Measurements from ENCODE around the gene RASL11A.
A peak's percentile ranks its signal among the peaks of the same experiment; 100 is the strongest.
"Not testable (repeated sequence)": the region's sequence is repeated elsewhere in the genome, so short reads cannot be mapped to it uniquely, and the experiment has no call there.

Gene RASL11A, protein sequence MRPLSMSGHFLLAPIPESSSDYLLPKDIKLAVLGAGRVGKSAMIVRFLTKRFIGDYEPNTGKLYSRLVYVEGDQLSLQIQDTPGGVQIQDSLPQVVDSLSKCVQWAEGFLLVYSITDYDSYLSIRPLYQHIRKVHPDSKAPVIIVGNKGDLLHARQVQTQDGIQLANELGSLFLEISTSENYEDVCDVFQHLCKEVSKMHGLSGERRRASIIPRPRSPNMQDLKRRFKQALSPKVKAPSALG

DNA sequence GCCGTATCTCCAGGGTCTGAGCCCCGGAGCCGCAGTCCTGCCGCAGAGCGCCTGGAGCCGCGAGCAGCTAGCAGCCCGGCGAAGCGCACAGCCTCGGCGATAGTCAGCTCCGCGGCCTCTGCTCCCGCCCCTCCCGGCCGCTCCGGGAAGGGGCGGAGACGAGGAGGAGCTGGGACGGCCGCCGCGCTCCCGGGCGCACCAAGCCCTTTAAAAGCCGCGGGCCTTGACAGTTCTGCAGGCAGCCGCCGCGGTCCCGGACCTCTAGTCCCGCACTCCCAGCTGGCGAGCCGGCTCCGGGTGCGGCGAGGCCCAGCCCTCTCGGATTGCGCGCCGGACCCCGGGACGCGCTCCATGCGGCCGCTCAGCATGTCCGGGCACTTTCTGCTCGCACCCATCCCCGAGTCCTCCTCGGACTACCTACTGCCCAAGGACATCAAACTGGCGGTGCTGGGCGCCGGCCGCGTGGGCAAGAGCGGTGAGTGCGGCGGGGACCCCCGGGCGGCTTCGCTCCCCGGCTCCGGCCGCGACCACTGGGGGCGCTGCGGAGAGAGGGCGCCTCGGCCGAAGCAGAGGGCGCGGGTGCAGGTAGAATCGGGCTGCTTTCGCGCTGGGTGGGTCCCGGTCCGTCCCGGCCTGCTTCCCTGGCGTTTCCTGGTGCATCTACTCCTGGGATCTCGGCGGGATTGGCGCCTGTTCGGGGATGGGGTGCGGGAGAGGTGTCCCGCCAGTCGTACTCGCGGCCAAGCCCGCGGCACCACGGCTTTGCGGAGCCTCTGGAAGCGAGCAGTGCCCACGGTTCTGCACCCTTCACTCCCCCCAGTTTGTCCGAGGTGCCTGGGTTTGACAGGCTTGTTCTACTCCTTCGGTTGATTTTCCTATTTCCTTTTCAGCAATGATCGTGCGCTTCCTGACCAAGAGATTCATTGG lies at the start of gene RASL11A:
Gene RASL11A (plus strand): TSS at position 237 of the 927 bp plus-strand sequence. CDS start 115 bp downstream, at position 352.
- DNase-seq: peak; percentile 79

DNA sequence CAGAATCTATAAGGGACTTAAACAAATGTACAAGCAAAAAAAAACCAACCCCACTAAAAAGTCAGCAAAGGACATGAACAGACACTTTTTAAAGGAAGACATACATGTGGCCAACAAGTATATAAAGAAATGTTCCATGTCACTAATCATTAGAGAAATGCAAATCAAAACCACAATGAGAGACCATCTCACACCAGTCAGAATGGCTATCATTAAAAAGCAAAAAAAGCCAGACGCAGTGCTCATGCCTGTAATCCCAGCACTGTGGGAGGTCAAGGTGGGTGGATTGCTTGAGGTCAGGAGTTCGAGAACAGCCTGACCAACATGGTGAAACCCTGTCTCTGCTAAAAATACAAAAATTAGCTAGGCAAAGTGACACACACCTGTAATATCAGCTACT lies 48.5 kb upstream of the RASL11A start:
- not testable (repeated sequence) for DNase-seq

DNA sequence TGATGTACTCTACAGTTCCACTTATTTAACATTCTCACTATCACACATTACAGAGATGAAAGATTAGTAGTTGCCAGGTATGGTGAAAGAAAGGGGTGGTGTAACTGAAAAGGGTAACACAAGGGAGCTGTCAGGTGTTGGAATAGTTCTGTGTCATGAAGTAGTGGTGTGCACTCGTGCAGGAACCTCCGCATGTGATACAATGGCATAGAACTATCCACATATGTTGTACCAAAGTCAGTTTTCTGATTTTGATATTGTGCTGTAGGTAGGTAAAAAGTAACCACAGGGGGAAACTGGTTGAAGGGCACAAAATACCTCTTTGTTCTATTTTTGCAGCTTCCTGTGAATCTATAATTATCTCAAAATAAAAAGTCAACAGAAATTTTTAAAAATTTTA lies 43.6 kb upstream of the RASL11A start:
- DNase-seq: no peak

DNA sequence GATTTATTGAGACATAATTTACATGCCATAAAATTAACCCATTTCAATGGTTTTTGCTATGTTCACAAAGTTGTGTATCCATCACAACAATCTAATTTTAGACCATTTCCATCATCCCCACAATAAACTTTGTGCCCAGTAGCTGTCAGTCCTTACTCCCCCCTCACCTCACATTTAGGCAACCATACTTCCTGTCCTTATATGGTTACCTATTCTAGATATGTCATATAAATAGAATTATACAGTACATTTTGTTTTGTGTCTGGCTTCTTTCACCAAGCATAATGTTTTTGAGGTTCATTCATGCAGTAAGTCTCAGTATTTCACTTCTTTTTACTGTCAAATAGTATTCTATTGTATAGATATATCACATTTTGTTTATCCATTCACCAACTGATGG lies 42.5 kb upstream of the RASL11A start:
- no peak for DNase-seq

DNA sequence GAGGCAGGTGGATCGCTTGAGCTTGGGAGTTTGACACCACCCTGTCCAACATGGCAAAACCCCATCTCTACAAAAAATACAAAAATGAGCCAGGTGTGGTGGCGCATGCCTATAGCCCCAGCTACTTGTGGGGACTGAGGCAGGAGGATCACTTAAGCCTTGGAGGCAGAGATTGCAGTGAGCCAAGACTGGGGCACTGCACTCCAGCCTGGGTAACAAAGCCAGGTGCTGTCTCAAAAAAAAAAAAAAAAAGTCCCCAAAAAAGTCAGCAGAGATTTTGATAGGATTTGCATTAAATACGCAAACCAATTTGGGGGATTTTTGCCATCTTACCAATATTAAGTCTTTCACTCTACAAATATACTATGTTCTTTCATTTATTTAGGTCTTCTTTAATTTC lies 41.0 kb upstream of the RASL11A start:
- no peak for DNase-seq

DNA sequence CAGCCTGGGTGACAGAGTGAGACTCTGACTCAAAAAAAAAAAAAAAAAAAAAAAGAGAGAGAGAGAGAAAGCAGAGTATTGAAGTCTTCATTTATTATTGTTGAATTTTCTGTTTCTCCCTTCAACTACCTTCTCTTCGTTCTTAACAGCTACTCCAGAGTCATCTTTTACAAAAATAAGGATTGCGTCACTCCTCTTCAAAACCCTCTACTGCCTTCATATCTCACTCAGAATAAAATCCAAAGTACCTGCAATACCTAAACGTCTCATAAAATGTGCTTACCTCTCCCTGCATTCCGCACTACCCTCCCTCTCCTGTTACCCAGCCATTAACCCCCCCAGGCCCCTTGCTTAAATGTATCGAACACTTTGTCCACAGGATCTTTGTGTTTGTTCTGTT lies 36.7 kb upstream of the RASL11A start:
- no peak for DNase-seq

DNA sequence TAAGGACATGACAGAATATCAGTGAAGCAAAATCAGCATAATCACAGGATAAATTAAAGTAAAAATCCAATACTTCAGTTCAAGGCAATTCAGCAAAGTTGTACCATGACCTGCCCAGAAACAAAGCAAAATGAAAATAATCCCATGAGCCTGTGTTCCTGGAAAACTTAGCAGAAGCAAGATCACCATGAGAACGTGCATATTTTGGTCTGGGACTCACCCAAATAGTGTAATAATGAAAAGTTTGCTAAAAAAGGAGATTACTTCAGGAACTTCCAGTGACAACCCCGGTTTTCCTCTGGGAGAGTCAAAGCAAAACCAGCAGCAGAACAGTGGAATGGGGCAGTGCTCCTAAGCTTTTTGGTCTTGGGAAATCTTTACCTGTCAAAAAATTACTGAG lies 34.2 kb upstream of the RASL11A start:
- no peak for DNase-seq

DNA sequence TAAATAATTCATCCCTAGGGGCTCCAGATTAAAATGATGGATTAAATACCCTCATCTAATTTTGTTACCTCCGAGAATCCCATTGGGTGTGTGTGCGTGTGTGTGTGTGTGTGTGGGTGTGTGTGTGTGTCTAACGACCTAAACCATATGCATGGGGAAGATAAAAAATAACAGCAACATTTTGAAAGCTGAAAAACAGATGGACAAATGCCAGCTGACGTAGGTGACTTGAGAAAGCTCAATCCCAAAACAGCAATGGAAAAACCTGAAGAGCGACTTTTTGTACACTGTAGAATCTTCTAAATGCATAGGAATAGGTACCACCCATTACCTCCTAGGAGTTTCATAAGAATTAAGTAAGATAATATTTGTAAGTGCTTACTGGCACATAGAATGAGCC lies 27.9 kb upstream of the RASL11A start:
- DNase-seq: no peak

DNA sequence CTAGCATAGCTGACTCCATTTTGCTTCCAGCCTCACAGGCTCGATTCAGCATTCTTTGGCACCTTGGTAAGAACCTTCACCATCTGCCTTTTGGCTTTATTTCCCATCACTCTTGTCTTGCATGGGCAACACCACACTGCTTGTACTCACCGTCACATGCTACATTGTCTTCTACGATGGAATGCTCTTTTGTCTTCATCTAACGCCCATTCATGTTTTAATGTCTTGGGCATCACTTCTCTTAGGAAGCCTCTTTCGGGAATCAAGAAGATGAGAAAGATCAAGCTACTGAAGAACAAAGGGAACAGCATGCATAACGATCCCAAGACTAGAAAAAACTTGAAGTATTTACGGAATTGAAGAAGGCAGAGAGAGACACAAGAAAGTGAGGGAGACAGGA lies 25.0 kb upstream of the RASL11A start:
- DNase-seq: no peak

DNA sequence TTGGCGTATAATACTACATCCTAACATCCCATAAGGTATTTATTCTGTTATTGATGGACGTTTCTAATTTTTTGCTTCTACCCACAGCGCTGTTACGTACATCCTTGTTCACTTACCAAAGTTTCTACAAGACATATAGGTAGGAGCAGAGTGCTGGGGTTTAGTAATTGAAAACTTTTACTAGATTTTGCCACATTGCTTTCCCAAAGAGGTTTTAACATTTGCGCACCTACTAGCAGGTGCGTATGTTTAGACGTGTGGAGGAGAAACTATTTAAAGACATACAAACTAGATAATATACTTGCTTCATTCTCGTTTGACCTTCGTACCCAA lies 19.8 kb upstream of the RASL11A start:
- no peak for DNase-seq

DNA sequence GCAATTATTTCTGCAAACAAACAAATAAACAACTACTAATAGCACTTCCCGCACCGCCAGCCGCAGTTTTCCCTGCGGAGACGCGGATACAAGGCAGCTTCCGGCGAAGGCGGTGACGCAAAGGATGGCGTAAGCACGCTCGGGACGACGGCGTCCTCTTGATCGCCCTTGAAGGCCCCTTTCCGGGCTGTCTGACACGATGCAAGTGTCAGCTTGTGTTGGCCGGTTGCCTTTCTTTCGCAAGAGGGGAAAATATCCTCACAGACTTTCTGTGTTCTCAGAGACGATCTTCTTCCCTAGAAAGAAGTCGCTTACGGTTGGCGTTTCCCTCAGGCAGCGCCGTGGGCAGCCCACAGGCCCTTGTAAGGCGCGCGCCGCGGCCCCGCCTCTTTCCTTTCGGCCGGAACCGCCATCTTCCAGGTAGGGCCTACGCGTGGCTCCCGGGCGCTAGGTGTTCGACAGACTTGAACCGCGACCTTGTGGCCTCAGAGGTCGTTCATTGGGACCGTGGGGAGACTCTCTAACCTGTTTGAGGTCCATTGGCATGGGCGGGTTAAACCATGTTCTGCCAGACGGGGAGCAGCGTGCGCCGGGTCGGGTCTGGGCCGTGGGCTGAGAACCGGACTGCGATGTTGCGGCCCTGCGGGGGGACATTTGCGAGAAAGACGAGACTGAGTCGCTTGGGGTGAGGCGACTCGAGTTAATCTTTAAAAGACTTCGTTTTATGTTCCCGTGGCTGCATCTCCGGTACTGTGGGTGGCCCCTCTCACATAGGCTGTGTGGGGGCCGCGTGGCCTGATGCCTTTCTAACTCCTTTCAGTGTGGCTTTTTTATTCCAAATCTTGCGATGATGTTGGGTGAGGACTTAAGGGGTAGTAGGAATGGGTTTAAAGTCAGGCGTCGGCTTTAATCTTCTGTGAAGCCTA lies 19.2 kb upstream of the RASL11A start, which contains the start of gene RPL21:
Gene RPL21 (plus strand): TSS at position 393 of the 926 bp plus-strand sequence. CDS start 2,219 bp downstream, outside the sequence.
- DNase-seq: peak; percentile 93

DNA sequence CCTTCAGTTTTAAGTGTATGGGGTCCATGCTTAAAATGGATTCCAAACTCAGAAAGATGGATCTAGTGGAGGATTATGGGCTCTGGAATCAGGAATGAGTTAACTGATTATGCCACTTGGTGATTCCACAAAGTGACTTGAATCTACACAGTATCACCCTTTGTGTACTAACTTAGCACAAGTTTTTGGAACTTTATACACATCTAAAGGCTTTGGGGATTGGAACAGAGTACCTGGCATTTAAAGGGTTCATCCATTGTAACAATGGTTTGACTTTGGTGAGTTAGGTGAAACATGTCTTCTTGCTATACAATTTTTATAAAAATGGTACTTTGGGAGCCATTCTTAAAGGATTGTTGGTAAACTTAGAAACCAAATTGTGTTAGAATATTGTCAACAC lies 18.2 kb upstream of the RASL11A start:
- DNase-seq: no peak

DNA sequence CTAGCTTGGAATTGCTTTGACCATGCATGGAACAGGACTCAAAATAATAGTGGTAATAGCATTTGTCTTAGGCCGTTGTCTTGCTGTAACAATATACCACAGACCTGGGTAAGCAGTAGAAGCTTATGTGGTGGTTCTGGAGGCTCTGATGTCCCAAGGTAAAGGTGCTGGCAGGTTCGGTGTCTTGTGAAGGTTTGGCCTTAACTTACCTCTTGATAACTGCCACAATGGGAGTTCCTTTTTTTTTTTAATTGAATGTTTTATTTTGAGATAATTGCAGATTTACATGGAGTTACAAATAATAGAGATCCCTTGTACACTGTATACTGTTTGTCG lies 13.4 kb upstream of the RASL11A start:
- no peak for DNase-seq

DNA sequence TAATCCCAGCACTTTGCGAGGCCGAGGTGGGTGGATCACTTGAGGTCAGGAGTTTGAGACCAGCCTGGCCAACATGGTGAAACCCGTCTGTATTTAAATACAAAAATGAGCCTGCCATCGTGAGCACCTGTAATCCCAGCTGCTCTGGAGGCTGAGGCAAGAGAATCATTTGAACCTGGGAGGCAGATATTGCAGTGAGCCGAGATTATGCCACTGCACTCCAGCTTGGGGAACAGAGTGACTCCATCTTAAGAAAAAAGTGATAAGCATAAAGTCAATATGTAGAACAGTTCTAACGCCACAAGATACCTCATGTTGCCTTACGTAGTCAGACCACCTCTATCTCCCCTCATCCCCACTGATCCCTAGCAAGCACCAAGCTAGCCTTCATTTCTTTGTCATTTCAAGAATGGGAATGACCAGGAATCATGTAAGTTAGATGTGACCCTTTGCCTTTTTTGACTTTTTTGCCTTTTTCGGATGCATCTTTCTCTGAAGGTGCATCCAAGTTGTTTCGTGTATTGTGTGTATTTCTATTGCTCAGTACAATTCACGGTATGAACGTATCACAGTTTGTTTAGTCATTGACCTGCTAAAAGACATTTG lies 12.9 kb upstream of the RASL11A start:
- DNase-seq: no peak

DNA sequence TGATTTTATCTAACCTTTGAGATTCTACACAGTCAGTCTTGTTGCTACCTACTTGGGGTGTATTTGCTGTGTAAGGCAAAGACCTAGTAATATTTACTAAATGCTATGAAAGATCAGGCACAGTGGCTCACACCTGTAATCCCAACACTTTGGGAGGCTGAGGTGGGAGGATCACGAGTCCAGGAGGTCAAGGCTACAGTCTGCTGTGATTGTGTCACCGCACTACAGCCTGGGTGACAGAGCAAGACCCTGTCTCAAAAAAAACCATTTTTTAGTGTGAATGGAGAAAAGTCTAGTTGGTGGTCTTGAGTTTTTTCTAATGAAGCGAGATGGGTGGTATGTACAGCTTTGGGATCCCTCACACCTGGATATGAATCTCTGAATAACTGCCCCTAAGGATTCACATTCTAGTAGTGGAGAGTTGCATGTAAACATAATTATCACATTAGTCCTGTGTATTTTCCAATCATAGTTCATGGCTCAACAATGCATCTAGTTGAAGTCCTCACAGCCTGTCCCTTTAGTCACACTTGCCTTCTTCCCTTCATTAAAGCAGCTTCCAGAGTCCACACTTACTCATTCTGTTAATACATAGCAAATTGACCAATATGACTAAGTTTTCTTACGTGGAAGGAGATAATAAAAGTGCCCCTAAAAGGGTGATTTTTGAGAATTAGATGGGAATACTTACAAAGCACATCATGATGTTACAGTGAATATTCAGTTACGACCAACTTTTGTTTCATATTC lies 11.8 kb upstream of the RASL11A start:
- no peak for DNase-seq

DNA sequence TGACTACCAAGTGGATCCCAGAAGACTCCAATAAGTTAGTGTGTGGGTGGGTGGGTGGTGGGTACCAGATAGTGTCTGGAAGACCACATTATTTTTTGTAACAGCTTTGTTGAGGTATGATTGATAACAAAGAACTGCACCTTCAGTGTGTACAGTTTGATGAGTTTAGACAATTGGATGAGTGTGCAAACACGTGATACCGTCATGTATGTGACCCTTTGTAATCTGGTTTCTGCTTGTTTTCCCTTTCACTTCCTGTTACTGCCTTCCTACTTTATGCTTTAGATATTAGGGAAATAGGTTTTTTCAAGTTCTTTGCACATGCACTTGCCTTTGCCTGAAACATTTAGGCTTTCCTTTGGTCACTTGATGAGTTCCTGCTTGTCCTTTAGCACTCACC lies 10.8 kb upstream of the RASL11A start:
- DNase-seq: no peak

DNA sequence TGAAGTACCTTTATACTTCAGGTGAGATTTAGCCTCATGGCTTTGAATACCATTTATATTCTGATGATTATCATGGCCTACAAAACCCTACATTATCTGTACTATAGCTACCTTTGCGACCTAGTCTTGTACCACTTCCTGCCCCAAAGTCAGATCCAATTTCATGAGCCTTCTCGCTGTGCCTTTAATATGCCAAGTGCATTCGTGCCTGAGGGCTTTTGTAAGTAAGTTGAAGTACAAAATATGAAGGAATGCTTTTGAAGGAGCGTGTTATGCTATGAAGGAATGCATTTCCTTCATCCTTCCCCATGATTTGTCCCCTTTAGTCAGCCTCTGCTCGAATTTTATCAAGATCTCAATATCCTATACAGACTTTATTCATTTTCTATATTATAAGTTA lies 9.2 kb upstream of the RASL11A start:
- no peak for DNase-seq

DNA sequence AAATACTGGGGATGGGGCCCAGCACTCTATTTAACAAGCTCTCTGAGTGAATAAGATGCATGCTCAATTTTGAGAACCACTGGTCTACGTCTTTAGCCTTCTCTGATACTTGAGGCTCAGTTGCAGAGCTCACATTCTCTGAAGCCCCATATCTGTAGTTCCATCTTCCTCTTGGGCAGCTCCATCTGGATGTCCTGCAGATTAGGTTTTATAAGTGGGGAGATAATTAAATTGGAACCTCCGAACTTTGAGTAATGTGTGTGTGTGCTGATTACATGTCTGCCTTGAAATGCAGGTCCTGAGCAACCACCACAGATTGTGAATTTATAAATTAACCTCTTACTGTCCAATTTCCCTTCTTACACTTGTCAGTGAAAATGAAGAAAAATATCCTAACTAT lies 7.2 kb upstream of the RASL11A start:
- DNase-seq: no peak

DNA sequence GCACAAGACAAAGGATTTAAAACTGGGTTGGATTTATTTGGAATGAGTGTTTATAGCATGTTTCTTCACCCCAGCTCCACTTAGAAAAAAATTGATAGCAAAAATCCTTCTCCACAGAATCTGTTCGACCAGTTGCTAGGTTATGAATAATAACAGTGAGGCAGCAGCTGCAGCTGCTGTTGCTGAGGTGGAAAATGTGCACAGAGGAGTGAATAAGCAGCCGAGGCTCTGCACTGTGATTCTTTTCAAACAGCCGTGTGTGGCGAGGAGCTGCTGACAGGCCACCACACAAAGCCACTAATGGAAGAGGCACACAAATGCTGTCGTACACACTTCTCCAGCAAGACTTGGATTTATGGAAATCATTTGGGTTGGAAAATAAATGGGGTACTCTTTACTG lies 6.4 kb upstream of the RASL11A start:
- no peak for DNase-seq

DNA sequence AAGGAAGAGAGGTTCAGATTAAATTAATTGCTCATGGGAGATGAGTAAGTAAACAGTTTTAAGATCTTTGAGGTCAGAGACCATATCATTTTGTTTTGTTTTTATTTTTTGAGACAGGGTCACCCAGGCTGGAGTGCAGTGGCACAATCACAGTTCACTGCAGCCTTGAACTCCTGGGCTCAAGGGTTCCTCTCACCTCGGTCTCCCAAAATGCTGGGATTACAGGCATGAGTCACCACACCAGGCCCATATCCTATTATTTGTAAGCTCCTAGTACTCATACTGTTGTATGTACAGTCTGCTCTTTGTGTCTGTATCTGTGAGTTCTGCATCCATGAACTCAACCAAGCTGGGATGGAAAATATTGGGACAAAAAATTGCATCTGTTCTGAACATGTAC lies 6.0 kb upstream of the RASL11A start:
- DNase-seq: no peak

DNA sequence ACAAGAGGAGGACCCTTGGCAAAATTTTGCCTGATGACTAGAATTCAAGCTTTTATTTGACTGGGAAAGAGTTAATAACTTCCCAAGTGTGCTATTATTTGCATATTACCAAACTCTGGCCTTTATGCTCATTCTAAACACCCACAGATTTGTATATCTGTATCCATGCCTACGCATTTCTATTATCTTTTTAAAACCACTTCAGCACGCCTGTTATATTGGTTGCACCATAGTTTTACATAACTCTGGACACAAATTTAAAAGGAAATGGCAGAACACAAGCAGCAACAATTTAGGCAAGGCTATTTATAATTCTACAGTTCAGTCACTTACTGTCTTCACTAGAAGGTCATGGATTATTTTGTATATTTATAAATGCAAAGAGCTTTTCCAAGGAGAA lies 3.7 kb upstream of the RASL11A start:
- no peak for DNase-seq

DNA sequence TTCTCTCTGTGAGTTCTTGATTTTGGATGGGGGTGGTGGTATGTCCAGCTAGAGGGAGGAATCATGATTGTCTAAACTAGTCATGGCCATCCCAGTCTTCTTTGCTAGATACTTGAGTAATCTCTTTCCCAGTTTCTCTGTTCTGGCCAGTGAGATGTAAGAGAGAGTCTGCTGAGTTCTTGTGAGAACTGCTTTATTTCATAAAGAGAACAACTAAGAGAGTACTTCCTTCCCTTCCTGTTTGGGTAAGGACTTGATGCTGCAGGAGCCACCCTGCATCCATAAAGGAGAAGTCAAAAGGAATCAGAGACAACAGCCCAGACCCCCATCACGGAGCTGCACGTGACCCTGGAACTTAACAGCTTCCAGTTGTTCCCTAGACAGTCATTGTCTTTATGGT lies 3.0 kb upstream of the RASL11A start:
- no peak for DNase-seq

Measured in activated CD4-positive, alpha-beta T cell treated with anti-CD3 and anti-CD28 coated beads, Interleukin-2, Interleukin-6, amounts not matched to agents 100 ng/mL and 50 ng/mL, durations not matched to agents 16 hours and 8 hours (primary cell).